H9 (cell line): ENCODE measurements around the gene ITPKB. TPM values are rescaled to one million over a fixed set of nuclear protein-coding genes. Genes with fewer than 3 reads are reported as not detected.

Experiments used
- DNase-seq: peaks from one replicate; pipeline ENCODE4 v3.0.0-alpha.2; 2017
- H2AFZ ChIP-seq: one replicate; pipeline ENCODE4 v1.6.1; 2013; ENCODE audit warnings: mild to moderate bottlenecking, low read length, control low read depth, moderate library complexity
- H2AK5ac ChIP-seq: 2 replicates; pipeline ENCODE4 v1.6.1; 2013; ENCODE audit warnings: low read length, control low read depth, mixed read lengths; ENCODE audit not compliant: insufficient read length
- H2BK120ac ChIP-seq: one replicate; pipeline ENCODE4 v1.6.1; 2013; ENCODE audit warnings: low read depth, mild to moderate bottlenecking, low read length, control low read depth, inconsistent platforms; ENCODE audit not compliant: poor library complexity, severe bottlenecking
- H2BK12ac ChIP-seq: 2 replicates; pipeline ENCODE4 v1.6.1; 2013; ENCODE audit warnings: low read length, control low read depth, mixed read lengths, low read depth; ENCODE audit not compliant: insufficient read length
- H2BK15ac ChIP-seq: 2 replicates; pipeline ENCODE4 v1.6.1; 2013; ENCODE audit warnings: low read depth, low read length, control low read depth
- H2BK20ac ChIP-seq: one replicate; pipeline ENCODE4 v1.6.1; 2013; ENCODE audit warnings: low read depth, mild to moderate bottlenecking, low read length, control low read depth, inconsistent platforms; ENCODE audit not compliant: poor library complexity, severe bottlenecking
- H2BK5ac ChIP-seq: 2 replicates; pipeline ENCODE4 v1.6.1; 2013; ENCODE audit warnings: low read length, control low read depth, mixed read lengths; ENCODE audit not compliant: insufficient read length
- H3K14ac ChIP-seq: 2 replicates; pipeline ENCODE4 v1.6.1; 2013; ENCODE audit warnings: low read length, control low read depth; ENCODE audit not compliant: insufficient read depth
- H3K18ac ChIP-seq: 2 replicates; pipeline ENCODE4 v1.6.1; 2013; ENCODE audit warnings: low read depth, mild to moderate bottlenecking, mixed read lengths, low read length, control low read depth; ENCODE audit not compliant: insufficient read length
- H3K23ac ChIP-seq: 2 replicates; pipeline ENCODE4 v1.6.1; 2013; ENCODE audit warnings: low read length, control low read depth, mixed read lengths, low read depth; ENCODE audit not compliant: insufficient read length
- H3K23me2 ChIP-seq: 2 replicates; pipeline ENCODE4 v1.6.1; 2013; ENCODE audit warnings: low read depth, mild to moderate bottlenecking, mixed read lengths, low read length, control low read depth; ENCODE audit not compliant: insufficient read length, poor library complexity, severe bottlenecking
- H3K27ac ChIP-seq: 2 replicates; pipeline ENCODE4 v1.5.1; 2013; ENCODE audit warnings: low read length, control low read depth, mixed read lengths, low read depth; ENCODE audit not compliant: insufficient read length
- H3K27me3 ChIP-seq: 2 replicates; pipeline ENCODE4 v1.6.1; 2013; ENCODE audit warnings: low read length, control low read depth, inconsistent platforms; ENCODE audit not compliant: insufficient read depth
- H3K4ac ChIP-seq: 2 replicates; pipeline ENCODE4 v1.6.1; 2013; ENCODE audit warnings: low read depth, mild to moderate bottlenecking, control low read depth, inconsistent platforms, low read length, moderate library complexity
- H3K4me1 ChIP-seq: 2 replicates; pipeline ENCODE4 v1.6.1; 2013; ENCODE audit warnings: low read length, control low read depth, inconsistent platforms; ENCODE audit not compliant: insufficient read depth
- H3K4me2 ChIP-seq: 2 replicates; pipeline ENCODE4 v1.6.1; 2013; ENCODE audit warnings: low read length, control low read depth, mixed read lengths; ENCODE audit not compliant: insufficient read length, insufficient read depth
- H3K56ac ChIP-seq: 2 replicates; pipeline ENCODE4 v1.6.1; 2013; ENCODE audit warnings: low read depth, mild to moderate bottlenecking, mixed read lengths, low read length, control low read depth; ENCODE audit not compliant: insufficient read length
- H3K79me1 ChIP-seq: 2 replicates; pipeline ENCODE4 v1.6.1; 2013; ENCODE audit warnings: low read depth, mild to moderate bottlenecking, moderate library complexity, low read length, control low read depth, inconsistent platforms; ENCODE audit not compliant: insufficient read depth, poor library complexity, severe bottlenecking
- H3K79me2 ChIP-seq: 2 replicates; pipeline ENCODE4 v1.6.1; 2013; ENCODE audit warnings: low read length, control low read depth, inconsistent platforms; ENCODE audit not compliant: insufficient read depth
- H3K9ac ChIP-seq: 2 replicates; pipeline ENCODE4 v1.6.1; 2013; ENCODE audit warnings: low read length, control low read depth, mixed read lengths; ENCODE audit not compliant: insufficient read length; ENCODE audit errors: extremely low read depth
- H3K9me3 ChIP-seq: one replicate; pipeline ENCODE4 v1.6.1; 2013; ENCODE audit warnings: low read depth, low read length, inconsistent platforms; ENCODE audit not compliant: control insufficient read depth
- H3T11ph ChIP-seq: one replicate; pipeline ENCODE4 v1.6.1; 2013; ENCODE audit warnings: mild to moderate bottlenecking, low read length, control low read depth, inconsistent platforms
- H4K20me1 ChIP-seq: one replicate; pipeline ENCODE4 v1.6.1; 2013; ENCODE audit not compliant: control insufficient read depth, insufficient read length, insufficient read depth
- H4K5ac ChIP-seq: 2 replicates; pipeline ENCODE4 v1.6.1; 2013; ENCODE audit warnings: low read depth, mild to moderate bottlenecking, mixed read lengths, low read length, control low read depth; ENCODE audit not compliant: insufficient read length
- H4K8ac ChIP-seq: replicated peaks from 2 replicates; pipeline ENCODE4 v1.6.1; 2013; ENCODE audit warnings: low read length, control low read depth, mixed read lengths, low read depth; ENCODE audit not compliant: insufficient read length
- H4K91ac ChIP-seq: 2 replicates; pipeline ENCODE4 v1.6.1; 2013; ENCODE audit warnings: low read depth, mild to moderate bottlenecking, moderate library complexity, mixed read lengths, low read length, control low read depth; ENCODE audit not compliant: insufficient read length
- H3K27ac Mint-ChIP-seq, 3 experiments: 2 replicates in 2 of 3; 3 replicates in 1 of 3; pipeline ENCODE4 v1.8.0; 2020 to 2021; ENCODE audit warnings: mixed read lengths in 3 of 3, mild to moderate bottlenecking in 1 of 3, moderate library complexity in 1 of 3
- H3K27me3 Mint-ChIP-seq: 2 replicates; pipeline ENCODE4 v1.8.0; 2021; ENCODE audit warnings: low read depth, mild to moderate bottlenecking, moderate library complexity, mixed read lengths
- H3K36me3 Mint-ChIP-seq, 3 experiments: 2 replicates in 2 of 3; 3 replicates in 1 of 3; pipeline ENCODE4 v1.8.0; 2020 to 2021; ENCODE audit warnings: low read depth in 3 of 3, mixed read lengths in 3 of 3; ENCODE audit not compliant: insufficient read depth in 1 of 3
- H3K4me1 Mint-ChIP-seq, 2 experiments: 2 replicates each; pipeline ENCODE4 v1.8.0; 2020; ENCODE audit warnings: mixed read lengths in 2 of 2
- H3K4me3 Mint-ChIP-seq, 2 experiments: 2 replicates in 1 of 2; 3 replicates in 1 of 2; pipeline ENCODE4 v1.8.0; 2020 to 2021; ENCODE audit warnings: mild to moderate bottlenecking in 2 of 2, mixed read lengths in 2 of 2, moderate library complexity in 1 of 2
- H3K9me3 Mint-ChIP-seq, 2 experiments: 2 replicates in 1 of 2; 3 replicates in 1 of 2; pipeline ENCODE4 v1.8.0; 2020; ENCODE audit warnings: mild to moderate bottlenecking in 2 of 2, mixed read lengths in 2 of 2, moderate library complexity in 1 of 2
- WGBS: extraction: QIAGEN DNeasy Blood & Tissue Kit; methylation state at CpG from one replicate; pipeline ENCODE4 v1.1.7; 2013; ENCODE audit warnings: missing lambda C conversion rate, low lambda C conversion rate, mixed read lengths; ENCODE audit not compliant: insufficient read length; ENCODE audit errors: extremely low coverage; 5-methylcytosine and 5-hydroxymethylcytosine counted together
- total RNA-seq: library from RNA; stranded (reverse); gene quantifications from 2 replicates; pipeline ENCODE4 v1.2.1, GENCODE V29; 2021
- TF ChIP-seq, protein P1 (sequence below): fragments of 200-600 bp; sonication (generic); conservative IDR thresholded peaks from 3 replicates; pipeline ENCODE4 v1.8.0; 2021; ENCODE audit warnings: antibody characterized with exemption, mild to moderate bottlenecking

The ITPKB gene
- total RNA-seq, 1 experiment from 2014 or later, result 3.8 TPM

DNA sequence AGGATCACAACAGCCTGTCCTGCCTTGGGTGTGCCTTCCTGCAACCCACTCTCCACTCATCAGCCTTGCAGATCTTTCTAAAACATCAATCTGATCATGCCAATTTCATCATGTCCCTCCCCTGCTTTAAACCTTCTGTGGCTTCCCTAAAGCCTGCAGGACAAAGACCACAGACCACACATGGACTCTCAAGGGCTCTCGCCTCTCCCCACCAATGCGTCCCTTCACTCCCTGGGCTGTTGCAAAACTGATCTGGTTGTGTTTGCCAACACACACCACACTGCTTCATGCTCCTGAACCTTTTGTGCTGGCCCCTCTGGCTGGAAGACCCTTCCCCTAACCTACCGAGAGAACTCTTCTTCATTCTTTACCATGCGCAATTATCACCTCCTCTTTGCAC, 72.4 kb downstream of the ITPKB start:
- Histone ChIP-seq H3K23ac (no peak overlapping the region), H3K4me2 (no peak overlapping the region), H2BK5ac (peak overlapping the region; percentile 5), H3K79me1 (no peaks in the 10 kb centered on the region), H4K5ac (no peak overlapping the region), H4K20me1 (no peaks in the 10 kb centered on the region), H2BK120ac (no peak overlapping the region), H3K56ac (no peak overlapping the region), H2BK12ac (no peak overlapping the region), H3K4ac (peak overlapping the region; percentile 35; the same call in 1 of the 2 replicates), H2BK15ac (no peak overlapping the region), H4K8ac (no peak overlapping the region), H3K9me3 (no peaks in the 10 kb centered on the region), H3K23me2 (no peaks in the 10 kb centered on the region), H3K18ac (no peak overlapping the region), H3K27ac (no peak overlapping the region), H3K14ac (no peak overlapping the region; the same call in 1 of the 2 replicates), H3K9ac (no peak overlapping the region), H2AFZ (no peak overlapping the region), H3K27me3 (no peaks in the 10 kb centered on the region), H3T11ph (no peak overlapping the region), H2BK20ac (no peak overlapping the region), H2AK5ac (no peak overlapping the region), H4K91ac (no peak overlapping the region), H3K4me1 (peaks cover 6% of the 10 kb centered on the region), H3K79me2 (no peaks in the 10 kb centered on the region)
- no peak for DNase-seq
- H3K27me3 Mint-ChIP-seq, result peaks cover 5% of the 10 kb centered on the region
- no CpG with 5 or more reads among the region's 4 CpGs for WGBS
- no peaks in the 10 kb centered on the region for H3K9me3 Mint-ChIP-seq
- H3K4me1 Mint-ChIP-seq, result peaks cover 34 to 49% of the 10 kb centered on the region in 2 experiments
- TF ChIP-seq, protein P1, sequence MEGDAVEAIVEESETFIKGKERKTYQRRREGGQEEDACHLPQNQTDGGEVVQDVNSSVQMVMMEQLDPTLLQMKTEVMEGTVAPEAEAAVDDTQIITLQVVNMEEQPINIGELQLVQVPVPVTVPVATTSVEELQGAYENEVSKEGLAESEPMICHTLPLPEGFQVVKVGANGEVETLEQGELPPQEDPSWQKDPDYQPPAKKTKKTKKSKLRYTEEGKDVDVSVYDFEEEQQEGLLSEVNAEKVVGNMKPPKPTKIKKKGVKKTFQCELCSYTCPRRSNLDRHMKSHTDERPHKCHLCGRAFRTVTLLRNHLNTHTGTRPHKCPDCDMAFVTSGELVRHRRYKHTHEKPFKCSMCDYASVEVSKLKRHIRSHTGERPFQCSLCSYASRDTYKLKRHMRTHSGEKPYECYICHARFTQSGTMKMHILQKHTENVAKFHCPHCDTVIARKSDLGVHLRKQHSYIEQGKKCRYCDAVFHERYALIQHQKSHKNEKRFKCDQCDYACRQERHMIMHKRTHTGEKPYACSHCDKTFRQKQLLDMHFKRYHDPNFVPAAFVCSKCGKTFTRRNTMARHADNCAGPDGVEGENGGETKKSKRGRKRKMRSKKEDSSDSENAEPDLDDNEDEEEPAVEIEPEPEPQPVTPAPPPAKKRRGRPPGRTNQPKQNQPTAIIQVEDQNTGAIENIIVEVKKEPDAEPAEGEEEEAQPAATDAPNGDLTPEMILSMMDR, result no peak
- no peak overlapping the region for H3K27ac Mint-ChIP-seq
- H3K36me3 Mint-ChIP-seq, result no peaks in the 10 kb centered on the region
- no peak overlapping the region for H3K4me3 Mint-ChIP-seq
